Measurements from ENCODE around the gene ADAMTS4. TPM values are rescaled to one million over a fixed set of nuclear protein-coding genes. Genes with fewer than 3 reads are reported as not detected.

ADAMTS4 gene
- total and polyA plus RNA-seq, 9 of the 15 experiments (the other 6 are each of a cell fraction or from before 2014, with no cell fraction given) = 0.07 to 3.7 (median 0.41) TPM

DNA sequence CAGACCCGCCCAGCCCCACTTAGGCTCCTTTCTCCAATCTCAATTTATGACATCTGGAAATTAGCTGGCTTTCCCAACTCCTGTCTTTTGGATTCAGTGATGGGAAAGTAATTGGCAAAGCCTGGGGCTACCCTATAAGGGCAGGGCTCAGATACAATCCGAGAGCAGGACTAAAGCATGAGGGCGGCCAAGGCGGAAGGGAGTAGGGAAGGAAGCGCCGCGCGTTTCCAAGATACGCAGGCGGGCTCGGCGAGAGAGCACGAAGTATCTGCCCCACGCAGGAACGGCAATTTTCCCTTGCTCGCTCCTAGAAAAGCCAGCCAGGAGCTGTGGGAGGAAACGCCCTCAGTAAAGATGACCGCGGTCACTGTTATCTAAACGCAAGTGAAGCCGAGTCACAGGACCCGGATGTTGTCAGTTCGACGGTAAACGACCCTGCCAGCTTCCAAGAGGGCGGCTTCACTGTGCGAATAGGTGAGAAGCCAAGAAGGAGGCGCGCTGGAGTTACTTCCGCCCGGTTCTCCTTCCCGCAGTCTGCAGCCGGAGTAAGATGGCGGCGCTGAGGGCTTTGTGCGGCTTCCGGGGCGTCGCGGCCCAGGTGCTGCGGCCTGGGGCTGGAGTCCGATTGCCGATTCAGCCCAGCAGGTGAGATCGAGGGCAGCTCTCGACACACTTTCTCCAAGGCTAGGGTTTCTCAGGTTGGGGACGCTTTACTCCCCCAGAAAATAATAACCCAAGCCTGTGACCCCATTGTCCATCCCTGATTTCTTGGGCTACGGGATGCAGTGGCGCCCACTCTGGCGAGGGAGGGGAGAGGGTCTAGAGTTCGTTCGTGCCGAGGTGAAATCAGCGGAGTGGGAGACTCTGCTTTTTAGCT lies 3.2 kb upstream of the ADAMTS4 start, which contains the start of gene NDUFS2 (continued):
- TF ChIP-seq, protein P1, sequence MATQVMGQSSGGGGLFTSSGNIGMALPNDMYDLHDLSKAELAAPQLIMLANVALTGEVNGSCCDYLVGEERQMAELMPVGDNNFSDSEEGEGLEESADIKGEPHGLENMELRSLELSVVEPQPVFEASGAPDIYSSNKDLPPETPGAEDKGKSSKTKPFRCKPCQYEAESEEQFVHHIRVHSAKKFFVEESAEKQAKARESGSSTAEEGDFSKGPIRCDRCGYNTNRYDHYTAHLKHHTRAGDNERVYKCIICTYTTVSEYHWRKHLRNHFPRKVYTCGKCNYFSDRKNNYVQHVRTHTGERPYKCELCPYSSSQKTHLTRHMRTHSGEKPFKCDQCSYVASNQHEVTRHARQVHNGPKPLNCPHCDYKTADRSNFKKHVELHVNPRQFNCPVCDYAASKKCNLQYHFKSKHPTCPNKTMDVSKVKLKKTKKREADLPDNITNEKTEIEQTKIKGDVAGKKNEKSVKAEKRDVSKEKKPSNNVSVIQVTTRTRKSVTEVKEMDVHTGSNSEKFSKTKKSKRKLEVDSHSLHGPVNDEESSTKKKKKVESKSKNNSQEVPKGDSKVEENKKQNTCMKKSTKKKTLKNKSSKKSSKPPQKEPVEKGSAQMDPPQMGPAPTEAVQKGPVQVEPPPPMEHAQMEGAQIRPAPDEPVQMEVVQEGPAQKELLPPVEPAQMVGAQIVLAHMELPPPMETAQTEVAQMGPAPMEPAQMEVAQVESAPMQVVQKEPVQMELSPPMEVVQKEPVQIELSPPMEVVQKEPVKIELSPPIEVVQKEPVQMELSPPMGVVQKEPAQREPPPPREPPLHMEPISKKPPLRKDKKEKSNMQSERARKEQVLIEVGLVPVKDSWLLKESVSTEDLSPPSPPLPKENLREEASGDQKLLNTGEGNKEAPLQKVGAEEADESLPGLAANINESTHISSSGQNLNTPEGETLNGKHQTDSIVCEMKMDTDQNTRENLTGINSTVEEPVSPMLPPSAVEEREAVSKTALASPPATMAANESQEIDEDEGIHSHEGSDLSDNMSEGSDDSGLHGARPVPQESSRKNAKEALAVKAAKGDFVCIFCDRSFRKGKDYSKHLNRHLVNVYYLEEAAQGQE (IDR thresholded peaks at IDR 0.05; ENCODE audit: borderline replicate concordance) = no peak
- TF ChIP-seq, protein P1 (CRISPR knock-in tag; IDR thresholded peaks at IDR 0.05; ENCODE audit: low read depth) = peak; percentile 46; the same call in 1 of the 2 replicates
- TF ChIP-seq ZNF57 (CRISPR knock-in tag; IDR thresholded peaks at IDR 0.05) (no peak), NFYB (IDR thresholded peaks at IDR 0.05; ENCODE audit: extremely low read depth, insufficient read length) (no peak), HOXB6 (CRISPR knock-in tag; IDR thresholded peaks at IDR 0.05; ENCODE audit: borderline replicate concordance) (no peak), KLF16 (IDR thresholded peaks at IDR 0.05) (no peak), ETS2 (tag; IDR thresholded peaks at IDR 0.05; ENCODE audit: borderline replicate concordance, poor library complexity, severe bottlenecking) (no peak), MED1 (CRISPR knock-in tag; IDR thresholded peaks at IDR 0.05; ENCODE audit: borderline replicate concordance) (no peak), BRF2 (IDR thresholded peaks at IDR 0.05; ENCODE audit: borderline replicate concordance, insufficient read depth, insufficient read length) (no peak), E2F5 (CRISPR knock-in tag; IDR thresholded peaks at IDR 0.05) (no peak), FOXA1 (IDR thresholded peaks at IDR 0.05; ENCODE audit: borderline replicate concordance) (no peak), CC2D1A (IDR thresholded peaks at IDR 0.05) (no peak)
- TF ChIP-seq, protein P2, sequence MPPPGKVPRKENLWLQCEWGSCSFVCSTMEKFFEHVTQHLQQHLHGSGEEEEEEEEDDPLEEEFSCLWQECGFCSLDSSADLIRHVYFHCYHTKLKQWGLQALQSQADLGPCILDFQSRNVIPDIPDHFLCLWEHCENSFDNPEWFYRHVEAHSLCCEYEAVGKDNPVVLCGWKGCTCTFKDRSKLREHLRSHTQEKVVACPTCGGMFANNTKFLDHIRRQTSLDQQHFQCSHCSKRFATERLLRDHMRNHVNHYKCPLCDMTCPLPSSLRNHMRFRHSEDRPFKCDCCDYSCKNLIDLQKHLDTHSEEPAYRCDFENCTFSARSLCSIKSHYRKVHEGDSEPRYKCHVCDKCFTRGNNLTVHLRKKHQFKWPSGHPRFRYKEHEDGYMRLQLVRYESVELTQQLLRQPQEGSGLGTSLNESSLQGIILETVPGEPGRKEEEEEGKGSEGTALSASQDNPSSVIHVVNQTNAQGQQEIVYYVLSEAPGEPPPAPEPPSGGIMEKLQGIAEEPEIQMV (tag; conservative IDR thresholded peaks at IDR 0.05; ENCODE audit: low read depth) = no peak
